Inflammatory macrophage treated with lipopolysaccharide for 1 hour (primary cell): ENCODE data around the gene SRPK3.

Experiments used
- DNase-seq, 2 donors: peaks; one replicate each; pipeline ENCODE4 v3.0.0-alpha.2; 2020 to 2022

The SRPK3 gene

GRCh38 chrX:153771415-153772315 lies 9.2 kb upstream of the SRPK3 start:
- no peak for DNase-seq

DNA sequence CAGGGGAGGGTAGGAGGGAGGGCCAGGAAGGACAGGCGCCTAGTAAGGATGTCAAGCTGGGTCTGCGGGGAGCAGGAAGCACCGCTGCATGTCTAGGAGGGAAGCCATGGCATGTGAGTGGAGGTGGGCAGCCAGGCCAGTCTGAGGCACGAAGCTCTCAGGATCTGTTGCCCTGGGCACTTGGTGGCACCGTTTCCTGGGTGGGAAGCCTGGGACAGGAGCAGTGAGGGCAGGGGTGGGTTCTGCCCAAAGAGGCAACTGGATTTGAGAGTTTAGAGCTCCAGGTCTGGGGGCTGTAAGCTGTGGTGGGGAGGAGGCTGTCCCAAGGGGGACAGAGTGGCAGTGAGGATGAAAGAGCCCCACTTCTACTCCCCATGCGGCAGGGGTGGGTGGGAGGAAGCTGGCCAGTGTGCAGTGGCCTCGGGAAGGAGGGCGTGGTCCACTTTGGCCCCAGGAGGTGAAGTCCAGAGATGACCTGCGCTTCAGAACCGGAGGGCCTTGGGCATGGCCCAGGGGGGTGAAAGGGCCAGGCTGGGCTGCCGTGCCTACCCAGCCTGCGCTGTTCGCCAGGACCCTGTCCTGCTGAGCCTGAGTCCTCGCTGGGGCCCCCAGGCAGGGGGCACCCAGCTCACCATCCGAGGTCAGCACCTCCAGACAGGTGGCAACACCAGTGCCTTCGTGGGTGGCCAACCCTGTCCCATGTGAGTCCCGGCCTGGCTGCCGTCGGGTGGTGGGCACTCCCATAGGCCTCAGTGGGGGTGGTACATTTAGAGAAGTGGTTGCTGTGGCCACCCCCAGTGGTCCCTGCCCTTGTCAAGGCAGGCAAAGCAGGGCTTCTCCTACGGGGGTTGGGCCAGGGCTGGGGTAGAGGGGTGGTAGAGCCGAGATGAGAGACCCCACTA lies 8.3 kb upstream of the SRPK3 start:
- no peak for DNase-seq

DNA sequence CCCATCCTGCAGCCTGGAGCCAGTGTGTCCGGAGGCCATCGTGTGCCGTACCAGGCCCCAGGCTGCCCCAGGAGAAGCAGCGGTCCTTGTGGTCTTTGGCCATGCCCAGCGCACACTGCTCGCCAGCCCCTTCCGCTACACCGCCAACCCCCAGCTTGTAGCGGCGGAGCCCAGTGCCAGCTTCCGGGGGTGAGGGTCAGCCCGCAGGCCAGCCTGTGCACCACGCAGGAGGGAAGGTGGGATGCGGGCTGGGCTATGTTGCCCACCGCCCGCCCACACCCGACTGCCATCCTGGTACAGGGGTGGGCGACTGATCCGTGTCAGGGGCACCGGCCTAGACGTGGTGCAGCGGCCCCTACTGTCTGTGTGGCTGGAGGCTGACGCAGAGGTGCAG lies 7.6 kb upstream of the SRPK3 start:
- DNase-seq = no peak

DNA sequence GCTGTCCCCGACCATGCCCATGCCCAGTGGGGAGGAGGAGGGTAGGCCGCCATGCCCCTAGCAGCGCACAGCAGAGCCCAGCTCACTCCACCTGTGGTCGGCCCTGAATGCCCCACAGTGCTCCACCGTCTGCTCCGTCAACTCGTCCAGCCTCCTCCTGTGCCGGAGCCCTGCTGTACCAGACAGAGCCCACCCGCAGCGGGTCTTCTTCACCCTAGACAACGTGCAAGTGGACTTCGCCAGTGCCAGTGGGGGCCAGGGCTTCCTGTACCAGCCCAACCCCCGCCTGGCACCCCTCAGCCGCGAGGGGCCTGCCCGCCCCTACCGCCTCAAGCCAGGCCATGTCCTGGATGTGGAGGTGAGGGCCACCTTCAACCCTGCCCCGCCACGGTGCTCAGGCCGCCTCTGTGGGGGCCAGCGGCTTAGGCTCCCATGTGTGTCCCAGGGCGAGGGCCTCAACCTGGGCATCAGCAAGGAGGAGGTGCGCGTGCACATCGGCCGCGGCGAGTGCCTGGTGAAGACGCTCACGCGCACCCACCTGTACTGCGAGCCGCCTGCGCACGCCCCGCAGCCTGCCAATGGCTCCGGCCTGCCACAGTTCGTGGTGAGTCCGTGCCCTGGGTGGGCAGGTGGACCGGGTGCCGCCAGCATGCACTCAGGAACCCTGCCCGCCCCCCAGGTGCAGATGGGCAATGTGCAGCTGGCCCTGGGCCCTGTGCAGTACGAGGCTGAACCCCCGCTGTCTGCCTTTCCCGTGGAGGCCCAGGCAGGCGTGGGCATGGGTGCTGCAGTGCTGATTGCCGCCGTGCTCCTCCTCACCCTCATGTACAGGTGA lies 6.9 kb upstream of the SRPK3 start:
- DNase-seq = no peak

- DNase-seq = no peak
Observed at GRCh38 chrX:153774576-153775292, 6.1 kb upstream of the SRPK3 start.

DNA sequence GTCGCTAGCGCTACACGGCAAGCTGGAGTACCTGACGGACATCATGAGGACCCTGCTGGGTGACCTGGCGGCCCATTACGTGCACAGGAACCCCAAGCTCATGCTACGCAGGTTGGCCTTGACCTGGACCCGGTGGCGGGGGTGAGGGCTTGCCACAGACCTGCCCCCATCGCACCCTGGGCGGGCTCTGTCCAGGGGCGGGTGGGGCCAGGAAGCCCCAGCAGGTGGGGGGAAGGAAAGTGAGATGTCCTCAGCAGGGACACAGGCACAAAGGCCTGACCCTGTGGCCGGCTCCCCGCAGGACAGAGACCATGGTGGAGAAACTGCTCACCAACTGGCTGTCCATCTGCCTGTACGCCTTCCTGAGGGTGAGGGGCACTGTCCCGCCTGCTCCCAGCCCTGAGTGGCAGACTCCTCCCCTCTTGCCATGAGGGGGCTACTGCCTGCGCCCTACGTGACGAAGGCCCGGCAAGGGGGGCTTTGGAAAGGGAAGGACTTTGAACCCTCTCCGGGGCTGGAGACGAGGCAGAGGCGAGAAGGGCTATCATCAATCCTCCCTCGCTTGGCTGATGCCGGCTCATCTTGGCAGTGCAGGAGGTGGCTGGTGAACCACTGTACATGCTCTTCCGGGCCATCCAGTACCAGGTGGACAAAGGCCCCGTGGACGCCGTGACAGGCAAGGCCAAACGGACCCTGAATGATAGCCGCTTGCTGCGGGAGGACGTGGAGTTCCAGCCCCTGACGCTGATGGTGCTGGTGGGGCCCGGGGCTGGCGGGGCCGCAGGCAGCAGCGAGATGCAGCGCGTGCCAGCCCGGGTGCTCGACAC lies 5.3 kb upstream of the SRPK3 start:
- DNase-seq = no peak

DNA sequence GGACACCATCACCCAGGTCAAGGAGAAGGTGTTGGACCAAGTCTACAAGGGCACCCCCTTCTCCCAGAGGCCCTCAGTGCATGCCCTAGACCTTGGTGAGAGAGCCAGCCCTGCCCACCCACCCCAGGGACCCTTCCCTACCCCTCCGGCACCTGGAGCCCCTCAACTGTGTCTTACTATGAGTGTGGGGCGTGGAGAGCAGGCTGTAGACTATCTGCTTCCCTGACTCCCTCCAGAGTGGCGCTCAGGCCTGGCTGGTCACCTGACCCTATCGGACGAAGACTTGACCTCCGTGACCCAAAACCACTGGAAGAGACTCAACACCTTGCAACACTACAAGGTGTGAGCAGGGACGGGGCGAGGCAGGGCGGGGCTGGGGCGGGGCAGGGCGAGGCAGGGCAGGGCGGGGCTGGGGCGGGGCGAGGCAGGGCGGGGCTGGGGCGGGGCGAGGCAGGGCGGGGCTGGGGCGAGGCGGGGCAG lies 4.7 kb upstream of the SRPK3 start:
- no peak for DNase-seq

DNA sequence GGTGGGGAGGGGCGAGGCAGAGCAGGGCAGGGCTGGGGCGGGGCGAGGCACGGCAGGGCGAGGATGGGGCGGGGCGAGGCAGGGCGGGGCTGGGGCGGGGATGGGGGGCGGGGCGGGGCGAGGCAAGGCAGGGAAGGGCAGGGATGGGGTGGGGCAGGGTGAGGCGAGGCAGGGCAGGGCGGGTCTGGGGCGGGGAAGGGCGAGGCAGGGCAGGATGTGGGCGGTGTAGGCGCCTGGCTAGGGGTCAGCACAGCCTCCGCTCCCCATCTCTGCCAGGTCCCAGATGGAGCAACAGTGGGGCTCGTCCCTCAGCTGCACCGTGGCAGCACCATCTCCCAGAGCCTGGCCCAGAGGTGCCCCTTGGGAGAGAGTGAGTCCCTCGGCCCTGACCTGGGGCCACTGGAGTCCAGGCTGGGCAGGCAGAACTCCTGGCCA lies 4.2 kb upstream of the SRPK3 start:
- no peak for DNase-seq

DNA sequence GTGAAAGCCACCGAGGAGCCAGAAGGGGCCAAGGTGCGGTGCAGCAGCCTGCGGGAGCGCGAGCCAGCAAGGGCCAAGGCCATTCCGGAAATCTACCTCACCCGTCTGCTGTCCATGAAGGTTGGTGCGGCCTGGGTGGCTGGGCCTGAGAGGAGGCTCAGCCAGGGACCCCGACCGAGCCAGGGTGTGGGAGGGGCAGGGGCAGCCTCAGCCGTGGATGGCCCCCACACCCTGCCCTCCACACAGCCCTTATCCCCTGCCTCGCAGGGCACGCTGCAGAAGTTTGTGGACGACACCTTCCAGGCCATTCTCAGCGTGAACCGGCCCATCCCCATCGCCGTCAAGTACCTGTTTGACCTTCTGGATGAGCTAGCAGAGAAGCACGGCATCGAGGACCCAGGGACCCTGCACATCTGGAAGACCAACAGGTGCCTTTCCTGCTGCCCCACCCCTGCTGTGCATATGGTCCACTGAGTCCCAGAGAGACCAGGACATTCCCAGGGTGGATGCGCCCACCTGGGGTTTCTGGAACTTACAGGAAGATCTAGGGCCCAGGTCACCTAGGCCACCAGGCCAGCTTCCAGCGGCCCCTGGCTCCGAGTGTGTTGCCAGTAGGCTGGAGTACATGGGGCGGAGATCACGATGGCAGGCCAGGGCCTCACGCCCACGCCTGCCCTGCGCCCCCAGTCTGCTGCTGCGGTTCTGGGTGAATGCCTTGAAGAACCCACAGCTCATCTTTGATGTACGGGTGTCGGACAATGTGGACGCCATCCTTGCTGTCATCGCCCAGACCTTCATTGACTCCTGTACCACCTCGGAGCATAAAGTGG lies 3.4 kb upstream of the SRPK3 start:
- DNase-seq = no peak

GRCh38 chrX:153778181-153778580 lies 2.7 kb upstream of the SRPK3 start:
- no peak for DNase-seq

DNA sequence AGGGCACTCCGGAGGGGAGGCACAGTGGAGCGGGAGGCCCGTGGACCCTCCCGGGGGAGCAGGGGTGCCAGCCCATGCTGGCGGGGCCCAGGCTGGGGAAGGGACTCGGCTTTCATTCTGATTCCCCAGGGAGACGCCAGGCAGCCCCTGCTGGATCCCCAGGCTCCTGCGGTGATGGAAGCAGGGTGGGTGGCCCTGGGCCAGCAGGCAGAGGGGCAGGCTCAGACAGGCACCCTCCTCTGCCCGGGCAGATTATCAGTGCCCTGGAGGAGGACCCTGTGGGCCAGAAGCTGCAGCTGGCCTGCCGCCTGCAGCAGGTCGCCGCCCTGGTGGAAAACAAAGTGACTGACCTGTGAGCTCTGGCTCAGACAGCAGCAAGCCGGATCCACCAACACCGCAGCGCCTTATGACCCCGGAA lies 2.1 kb upstream of the SRPK3 start:
- DNase-seq = no peak

GRCh38 chrX:153779891-153780677 lies 757 bp upstream of the SRPK3 start:
- no peak for DNase-seq

GRCh38 chrX:153781428-153782047 lies 697 bp downstream of the SRPK3 start:
- DNase-seq = no peak

DNA sequence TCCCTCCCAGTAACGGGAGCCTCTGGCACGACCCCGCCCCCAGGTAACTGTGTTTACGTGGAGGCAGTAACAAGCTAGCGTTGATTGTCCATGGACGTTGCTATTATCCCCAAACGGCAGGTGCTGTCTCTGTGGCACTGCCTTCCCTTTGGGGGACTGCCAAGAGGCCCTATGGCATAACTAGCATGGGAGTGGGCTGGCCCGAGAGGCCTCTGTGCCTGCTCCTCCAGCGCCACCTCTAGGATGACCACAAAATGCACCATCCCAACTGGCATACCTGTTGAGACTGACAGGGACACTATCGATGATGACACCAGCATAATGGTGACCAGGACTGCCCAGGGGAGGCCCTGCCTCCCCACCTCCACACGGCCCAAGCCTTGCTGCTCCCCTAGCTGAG lies 1.5 kb downstream of the SRPK3 start:
- DNase-seq = no peak

GRCh38 chrX:153782871-153783270 lies 2.0 kb downstream of the SRPK3 start:
- no peak for DNase-seq

GRCh38 chrX:153783378-153784013 lies 2.7 kb downstream of the SRPK3 start:
- DNase-seq = no peak

- no peak for DNase-seq
Observed at GRCh38 chrX:153784325-153784967, 3.6 kb downstream of the SRPK3 start.

GRCh38 chrX:153786669-153787068 lies 5.8 kb downstream of the SRPK3 start:
- DNase-seq = no peak
